ENCODE results near the gene SAMHD1. TPM values are rescaled to one million over a fixed set of nuclear protein-coding genes. Genes with fewer than 3 reads are reported as not detected.
"Not testable (repeated sequence)": the region's sequence is repeated elsewhere in the genome, so short reads cannot be mapped to it uniquely, and the experiment has no call there.

The SAMHD1 gene
- total and polyA plus RNA-seq, 12 donors: 14.0 to 105 (median 30.8) TPM

DNA sequence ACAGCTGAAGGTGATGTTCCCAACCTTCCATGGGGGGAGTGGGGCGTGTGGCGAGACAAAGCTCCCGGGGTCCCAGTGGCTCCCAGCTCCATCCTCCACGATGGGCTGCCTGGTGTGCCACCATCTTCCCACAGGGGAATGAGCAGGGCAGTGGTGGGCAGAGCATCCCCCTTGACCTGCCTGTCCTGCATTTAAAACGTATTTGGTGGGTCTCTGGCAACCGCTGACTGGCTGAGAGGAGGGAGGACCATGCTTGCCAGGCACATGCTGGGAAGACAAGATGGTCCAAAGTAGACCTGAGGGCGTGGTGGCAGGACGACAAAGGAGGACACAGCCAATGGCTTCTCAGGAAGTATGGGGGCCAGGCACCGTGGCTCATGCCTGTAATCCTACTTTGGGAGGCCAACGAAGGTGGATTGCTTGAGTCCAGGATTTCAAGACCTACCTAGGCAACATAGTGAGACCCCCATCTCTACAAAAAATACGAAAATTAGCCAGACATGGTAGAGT, 70.7 kb downstream of the SAMHD1 start:
- intact Hi-C loops (cut with DNase I): loop anchor here in 5 of 10 donors (5.0 to 10.0 kb wide), 5 partner anchors 88 to 326 kb away; partner anchors contain the start of gene RAB5IF (in 1 of the 5)
- Histone ChIP-seq H3K27me3 (no peaks in the 10 kb centered on the region), H3K36me3 (no peaks in the 10 kb centered on the region), H3K4me1 (no peaks in the 10 kb centered on the region), H3K27ac (no peak overlapping the region), H3K9me3 (no peaks in the 10 kb centered on the region), H3K4me3 (no peak overlapping the region)
- 91 to 92% methylated on average over 11 of the region's 11 CpGs for WGBS, 2 donors
- TF ChIP-seq, protein P1, sequence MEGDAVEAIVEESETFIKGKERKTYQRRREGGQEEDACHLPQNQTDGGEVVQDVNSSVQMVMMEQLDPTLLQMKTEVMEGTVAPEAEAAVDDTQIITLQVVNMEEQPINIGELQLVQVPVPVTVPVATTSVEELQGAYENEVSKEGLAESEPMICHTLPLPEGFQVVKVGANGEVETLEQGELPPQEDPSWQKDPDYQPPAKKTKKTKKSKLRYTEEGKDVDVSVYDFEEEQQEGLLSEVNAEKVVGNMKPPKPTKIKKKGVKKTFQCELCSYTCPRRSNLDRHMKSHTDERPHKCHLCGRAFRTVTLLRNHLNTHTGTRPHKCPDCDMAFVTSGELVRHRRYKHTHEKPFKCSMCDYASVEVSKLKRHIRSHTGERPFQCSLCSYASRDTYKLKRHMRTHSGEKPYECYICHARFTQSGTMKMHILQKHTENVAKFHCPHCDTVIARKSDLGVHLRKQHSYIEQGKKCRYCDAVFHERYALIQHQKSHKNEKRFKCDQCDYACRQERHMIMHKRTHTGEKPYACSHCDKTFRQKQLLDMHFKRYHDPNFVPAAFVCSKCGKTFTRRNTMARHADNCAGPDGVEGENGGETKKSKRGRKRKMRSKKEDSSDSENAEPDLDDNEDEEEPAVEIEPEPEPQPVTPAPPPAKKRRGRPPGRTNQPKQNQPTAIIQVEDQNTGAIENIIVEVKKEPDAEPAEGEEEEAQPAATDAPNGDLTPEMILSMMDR (IDR thresholded peaks at IDR 0.05): no peak
- DNase-seq (no peak), ATAC-seq (no peak)

DNA sequence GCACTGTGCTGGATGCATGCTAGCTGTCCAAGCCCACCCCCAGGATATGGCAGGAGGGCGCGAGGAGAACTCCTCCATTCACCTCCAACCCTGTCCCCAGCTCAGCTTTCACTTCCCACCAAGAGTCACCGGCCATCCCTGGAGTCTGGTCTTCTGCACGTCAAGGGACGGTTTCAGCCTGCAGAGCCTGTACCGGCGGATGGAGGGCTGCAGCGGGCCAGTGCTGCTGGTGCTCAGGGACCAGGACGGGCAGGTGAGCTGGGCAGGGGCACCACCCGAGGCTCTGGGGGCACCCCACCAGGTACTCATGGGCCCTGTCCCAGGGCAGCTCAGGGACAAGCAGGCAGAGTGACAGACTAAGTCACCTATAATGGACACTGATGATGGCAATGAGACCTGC, 72.6 kb downstream of the SAMHD1 start:
- Histone ChIP-seq H3K9me3 (no peaks in the 10 kb centered on the region), H3K27ac (no peak overlapping the region), H3K4me3 (no peak overlapping the region), H3K27me3 (no peaks in the 10 kb centered on the region), H3K36me3 (no peaks in the 10 kb centered on the region), H3K4me1 (no peaks in the 10 kb centered on the region)
- no peak for ATAC-seq
- DNase-seq: no peak
- WGBS, 2 donors: 84 to 87% methylated on average over 10 of the region's 10 CpGs
- TF ChIP-seq, protein P1 (IDR thresholded peaks at IDR 0.05): no peak
- intact Hi-C loops (cut with DNase I): loop anchor here in 1 of 10 donors (10.0 kb wide), 1 partner anchor 94 kb away; no protein-coding TSS in a partner anchor

DNA sequence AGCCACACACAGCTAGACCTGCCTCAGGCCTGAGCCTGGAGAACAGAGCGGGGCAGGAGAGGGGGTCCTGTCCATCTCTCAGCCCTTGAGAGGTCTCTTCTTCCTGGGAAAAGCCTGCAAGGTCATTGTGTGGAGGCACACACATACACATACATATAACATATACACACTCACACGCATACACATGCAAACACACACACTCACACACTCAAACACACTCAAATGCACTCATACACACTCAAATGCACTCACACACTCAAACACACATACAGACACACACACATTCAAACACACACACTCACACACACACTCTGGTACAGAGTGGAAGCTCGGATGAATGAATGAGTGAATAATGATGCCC, 75.1 kb downstream of the SAMHD1 start:
- no peaks in the 10 kb centered on the region for H3K36me3 ChIP-seq
- no peak for DNase-seq
- TF ChIP-seq, protein P1 (IDR thresholded peaks at IDR 0.05): no peak

DNA sequence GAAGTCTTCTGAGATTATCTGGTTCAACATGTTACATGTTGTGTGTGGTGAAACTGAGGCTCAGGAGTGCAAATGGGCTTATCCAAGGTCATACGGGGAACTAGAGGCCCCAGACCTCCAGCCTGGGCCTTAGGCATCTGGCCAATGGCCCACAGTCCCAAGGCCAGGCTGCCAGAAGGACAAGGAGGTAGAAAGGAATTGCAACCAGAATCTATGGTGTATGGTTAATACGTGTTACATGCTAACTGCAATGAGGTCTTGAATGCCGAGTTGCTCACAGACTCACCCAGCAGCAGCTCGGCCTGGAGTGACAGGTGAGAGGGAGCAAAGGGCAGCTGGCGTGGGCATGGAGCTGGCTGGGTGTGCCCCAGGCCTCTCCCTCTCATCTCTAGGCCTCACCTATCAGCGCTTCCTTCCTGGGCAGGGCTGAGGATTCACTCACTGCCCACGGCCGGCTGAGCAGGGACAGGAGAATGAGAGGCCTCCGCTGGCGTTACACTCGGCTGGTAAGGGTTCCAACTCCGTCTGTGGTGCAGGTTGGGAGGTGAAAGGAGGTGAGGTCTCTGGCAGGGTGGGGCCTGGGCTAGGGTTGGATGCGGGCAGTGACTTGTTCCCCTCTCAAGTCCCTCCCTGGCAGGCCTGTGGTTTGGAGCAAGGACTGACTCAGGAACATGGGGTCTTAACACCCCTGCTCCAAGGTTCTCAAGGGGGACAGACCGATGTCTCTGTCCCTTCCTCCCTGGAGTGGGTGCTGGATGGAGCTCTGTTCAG, 75.6 kb downstream of the SAMHD1 start, which contains the start of gene TLDC2:
TLDC2 (plus strand) TSS at position 437 of the 771 bp plus-strand sequence; CDS start at position 474, 37 bp downstream.
- ATAC-seq: peak in 2 of 8 donors; percentile 14 to 16
- intact Hi-C loops (cut with DNase I): loop anchor here in 1 of 10 donors (10.0 kb wide), 1 partner anchor 91 kb away; no protein-coding TSS in a partner anchor
- H3K27ac ChIP-seq: no peak within 1 kb of the TSS

More for the DNA sequence above, 75.1 kb downstream of the SAMHD1 start:
- Histone ChIP-seq H3K4me1 (peaks cover 0 to 18% (median 6%) of the 10 kb centered on the region in 9 donors), H3K4me3 (no peak overlapping the region), H3K27ac (no peak overlapping the region), H3K9me3 (no peaks in the 10 kb centered on the region), H3K27me3 (no peaks in the 10 kb centered on the region)
- 91 to 92% methylated on average over 3 of the region's 3 CpGs for WGBS, 2 donors
- intact Hi-C loops (cut with DNase I): loop anchor here in 1 of 10 donors (10.0 kb wide), 1 partner anchor 92 kb away; no protein-coding TSS in a partner anchor
- no peak for ATAC-seq

DNA sequence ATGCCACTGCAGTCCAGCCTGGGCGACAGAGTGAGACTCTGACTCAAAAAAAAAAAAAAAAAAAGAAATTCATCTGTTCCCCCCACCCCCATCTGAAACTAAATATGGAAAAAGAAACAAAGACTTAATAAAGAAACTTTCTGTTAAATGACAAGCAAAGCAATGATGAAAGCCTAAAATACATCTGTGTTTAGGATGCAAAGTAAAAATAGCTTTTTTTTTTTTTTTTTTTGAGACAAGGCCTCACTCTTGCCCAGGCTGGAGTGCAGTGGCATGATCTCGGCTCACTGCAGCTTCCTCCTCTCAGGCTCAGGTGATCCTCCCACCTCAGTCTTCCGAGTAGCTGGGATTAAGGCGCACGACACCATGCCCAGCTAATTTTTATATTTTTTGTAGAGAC, 76.4 kb downstream of the SAMHD1 start:
- not testable (repeated sequence) for ATAC-seq, H3K27me3 ChIP-seq, H3K27ac ChIP-seq, H3K9me3 ChIP-seq, DNase-seq, H3K36me3 ChIP-seq, H3K4me3 ChIP-seq
- intact Hi-C loops (cut with DNase I): loop anchor here in 1 of 10 donors (10.0 kb wide), 1 partner anchor 90 kb away; no protein-coding TSS in a partner anchor
- WGBS, 2 donors: 87 to 90% methylated on average over 5 of the region's 5 CpGs
- peaks cover 0 to 18% (median 6%) of the 10 kb centered on the region in 9 donors for H3K4me1 ChIP-seq

More for the DNA sequence above, 75.6 kb downstream of the SAMHD1 start, which contains the start of gene TLDC2:
- H3K36me3 ChIP-seq: no peaks in the 10 kb centered on the region
- H3K27me3 ChIP-seq: no peaks in the 10 kb centered on the region
- peaks cover 0 to 18% (median 6%) of the 10 kb centered on the region in 9 donors for H3K4me1 ChIP-seq
- no peak for DNase-seq
- no peak within 1 kb of the TSS for H3K4me3 ChIP-seq
- no peaks in the 10 kb centered on the region for H3K9me3 ChIP-seq
- 85 to 89% methylated on average over 14 of the region's 14 CpGs for WGBS, 2 donors
- TF ChIP-seq, protein P1 (IDR thresholded peaks at IDR 0.05): no peak
